Muscle of leg (tissue), 11 donors: ENCODE data around the gene KRTAP5-6. TPM values are rescaled to one million over a fixed set of nuclear protein-coding genes. Genes with fewer than 3 reads are reported as not detected.
A peak's percentile ranks its signal among the peaks of the same experiment; 100 is the strongest.
"Not testable (repeated sequence)": the region's sequence is repeated elsewhere in the genome, so short reads cannot be mapped to it uniquely, and the experiment has no call there.

ENCODE experiments used
- DNase-seq: peaks from one replicate; pipeline ENCODE4 v3.0.0; 2013
- H3K27ac ChIP-seq: one replicate; pipeline ENCODE4 v1.5.1; 2013; ENCODE audit warnings: mild to moderate bottlenecking, low read length, control low read depth
- H3K27me3 ChIP-seq: one replicate; pipeline ENCODE4 v1.6.1; 2013; ENCODE audit warnings: low read length; ENCODE audit not compliant: control insufficient read depth, insufficient read depth
- H3K36me3 ChIP-seq: one replicate; pipeline ENCODE4 v1.6.1; 2013; ENCODE audit warnings: low read length; ENCODE audit not compliant: control insufficient read depth, insufficient read depth
- H3K4me1 ChIP-seq: one replicate; pipeline ENCODE4 v1.6.1; 2013; ENCODE audit warnings: low read length; ENCODE audit not compliant: control insufficient read depth, insufficient read depth
- H3K4me3 ChIP-seq: one replicate; pipeline ENCODE4 v1.5.1; 2013; ENCODE audit warnings: low read length, control low read depth
- H3K9me3 ChIP-seq: replicated peaks from 2 replicates; pipeline ENCODE4 v1.6.1; 2013; ENCODE audit warnings: low read depth, low read length; ENCODE audit not compliant: control insufficient read depth
- WGBS: methylation state at CpG from one replicate; pipeline ENCODE4 v1.1.5; 2013; ENCODE audit warnings: missing lambda C conversion rate; ENCODE audit not compliant: insufficient coverage; 5-methylcytosine and 5-hydroxymethylcytosine counted together
- polyA plus RNA-seq, 8 donors: library from polyadenylated mRNA; unstranded; fragments of 120-200 nt; gene quantifications; one replicate each; pipeline versions ENCODE4 v1.2.1 to v1.2.3, GENCODE V29; 2013; ENCODE audit warnings: inconsistent platforms in 1 of 8, low replicate concordance in 1 of 8; ENCODE audit not compliant: insufficient read length in 8 of 8, insufficient read depth in 1 of 8
- total RNA-seq: library from RNA; stranded (reverse); fragments of 120-200 nt; gene quantifications from one replicate; pipeline ENCODE4 v1.2.4, GENCODE V29; 2013

The KRTAP5-6 gene
- total and polyA plus RNA-seq, 9 donors: 0.28 to 1.1 (median 0.61) TPM; not detected in 6

- not testable (repeated sequence) for H3K4me1 ChIP-seq, H3K36me3 ChIP-seq, H3K27me3 ChIP-seq, H3K27ac ChIP-seq, DNase-seq, H3K4me3 ChIP-seq, H3K9me3 ChIP-seq
- 68% methylated on average over 6 of the region's 25 CpGs for WGBS
These were observed 35.3 kb upstream of the KRTAP5-6 start for GRCh38 chr11:1661454-1662269.

GRCh38 chr11:1662699-1663283 is 34.2 kb upstream of the KRTAP5-6 start:
- H3K4me3 ChIP-seq, H3K36me3 ChIP-seq, H3K4me1 ChIP-seq, H3K27me3 ChIP-seq, DNase-seq, H3K27ac ChIP-seq, H3K9me3 ChIP-seq: not testable (repeated sequence)
- WGBS: 67% methylated on average over 3 of the region's 18 CpGs

GRCh38 chr11:1665313-1665712 is 31.7 kb upstream of the KRTAP5-6 start:
- Histone ChIP-seq H3K27ac (no peak overlapping the region), H3K36me3 (no peaks in the 10 kb centered on the region), H3K4me3 (no peak overlapping the region), H3K9me3 (no peaks in the 10 kb centered on the region), H3K4me1 (peaks cover 28% of the 10 kb centered on the region), H3K27me3 (peaks cover 8% of the 10 kb centered on the region)
- no peak for DNase-seq
- WGBS: 100% methylated on average over 4 of the region's 8 CpGs

GRCh38 chr11:1667121-1667850 is 29.7 kb upstream of the KRTAP5-6 start:
- Histone ChIP-seq H3K36me3 (no peaks in the 10 kb centered on the region), H3K9me3 (no peaks in the 10 kb centered on the region), H3K27ac (no peak overlapping the region), H3K4me1 (peaks cover 28% of the 10 kb centered on the region), H3K4me3 (no peak overlapping the region), H3K27me3 (peaks cover 11% of the 10 kb centered on the region)
- WGBS: 74% methylated on average over 8 of the region's 24 CpGs
- no peak for DNase-seq

GRCh38 chr11:1667906-1668305 is 29.1 kb upstream of the KRTAP5-6 start:
- no peak overlapping the region for H3K27ac ChIP-seq
- H3K27me3 ChIP-seq: peaks cover 11% of the 10 kb centered on the region
- peak; percentile 61 for DNase-seq
- H3K4me3 ChIP-seq: no peak overlapping the region
- WGBS: 33% methylated on average over 16 of the region's 16 CpGs
- no peaks in the 10 kb centered on the region for H3K36me3 ChIP-seq
- H3K9me3 ChIP-seq: no peaks in the 10 kb centered on the region
- peaks cover 33% of the 10 kb centered on the region for H3K4me1 ChIP-seq

- Histone ChIP-seq H3K27ac (no peak overlapping the region), H3K27me3 (peaks cover 11% of the 10 kb centered on the region), H3K36me3 (no peaks in the 10 kb centered on the region), H3K9me3 (no peaks in the 10 kb centered on the region), H3K4me3 (no peak overlapping the region), H3K4me1 (peaks cover 38% of the 10 kb centered on the region)
- DNase-seq: no peak
- 77% methylated on average over 11 of the region's 13 CpGs for WGBS
These were observed 28.0 kb upstream of the KRTAP5-6 start for GRCh38 chr11:1668911-1669473.

- Histone ChIP-seq H3K36me3 (no peaks in the 10 kb centered on the region), H3K4me3 (no peak overlapping the region), H3K27me3 (peaks cover 16% of the 10 kb centered on the region), H3K27ac (peak overlapping the region; percentile 77), H3K9me3 (no peaks in the 10 kb centered on the region), H3K4me1 (peaks cover 43% of the 10 kb centered on the region)
- 32% methylated on average over 19 of the region's 21 CpGs for WGBS
- DNase-seq: peak; percentile 98
These were observed 27.3 kb upstream of the KRTAP5-6 start for GRCh38 chr11:1669546-1670218.

- WGBS: 90% methylated on average over 1 of the region's 1 CpG
- H3K9me3 ChIP-seq, H3K4me3 ChIP-seq, H3K36me3 ChIP-seq: not testable (repeated sequence)
- Histone ChIP-seq H3K27ac (peak overlapping the region; percentile 77), H3K4me1 (peaks cover 45% of the 10 kb centered on the region), H3K27me3 (peaks cover 18% of the 10 kb centered on the region)
- peak; percentile 59 for DNase-seq
These were observed 26.5 kb upstream of the KRTAP5-6 start for GRCh38 chr11:1670457-1670856.

- peak; percentile 39 for DNase-seq
- H3K4me1 ChIP-seq: peaks cover 45% of the 10 kb centered on the region
- H3K27ac ChIP-seq: no peak overlapping the region
- H3K4me3 ChIP-seq: no peak overlapping the region
- H3K9me3 ChIP-seq: no peaks in the 10 kb centered on the region
- peaks cover 18% of the 10 kb centered on the region for H3K27me3 ChIP-seq
- WGBS: 83% methylated on average over 2 of the region's 11 CpGs
- no peaks in the 10 kb centered on the region for H3K36me3 ChIP-seq
These were observed 26.1 kb upstream of the KRTAP5-6 start for GRCh38 chr11:1670905-1671371.
